GM18519 (cell line): Measurements from ENCODE around the gene AHRR.

Experiments used
- ATAC-seq: cut with Tn5 transposase; IDR thresholded peaks from one replicate; pipeline ENCODE4 v1.9.1; 2021; ENCODE audit warnings: mild to moderate bottlenecking, moderate library complexity; ENCODE audit not compliant: unreplicated experiment, low FRiP score

The AHRR gene

DNA sequence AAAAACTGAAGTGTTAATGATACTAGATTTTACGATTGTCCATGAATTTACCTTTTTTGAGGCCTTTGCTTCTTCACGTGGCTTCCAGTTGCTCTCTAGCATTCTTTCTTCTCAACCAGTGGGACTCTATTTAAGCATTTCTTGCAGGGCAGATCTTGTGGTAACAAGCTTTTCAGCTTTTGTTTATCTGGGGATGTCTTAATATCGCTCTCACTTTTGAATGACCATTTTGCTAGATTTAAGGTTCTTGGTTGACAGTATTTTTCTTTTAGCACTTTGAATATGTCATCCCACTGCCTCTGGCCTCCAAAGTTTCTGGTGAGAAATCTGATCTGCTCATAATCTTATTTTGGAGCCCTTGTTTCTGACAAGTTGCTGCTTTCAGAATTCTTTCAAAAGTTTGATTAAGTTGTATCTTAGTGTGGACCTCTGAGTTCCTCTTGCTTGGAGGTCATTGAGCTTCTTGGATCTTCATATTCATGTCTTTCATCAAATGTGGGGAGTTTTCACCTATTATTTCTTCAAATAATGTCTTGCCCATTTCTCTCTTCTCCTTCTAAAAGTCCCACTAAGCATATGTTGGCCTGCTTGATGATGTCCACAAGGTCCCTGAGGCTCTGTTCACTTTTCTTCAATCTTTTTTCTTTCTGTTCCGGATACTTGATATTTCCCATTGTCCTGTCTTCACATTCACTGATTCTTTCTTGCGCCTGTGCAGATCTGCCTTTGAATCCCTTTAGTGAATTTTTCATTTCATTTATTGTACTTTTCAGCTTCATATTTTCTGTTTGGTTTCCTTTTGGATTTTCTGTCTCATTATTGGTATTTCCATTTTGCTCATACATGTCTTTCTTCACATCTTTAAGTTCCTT is 130.3 kb downstream of the AHRR start:
- ATAC-seq = no peak

DNA sequence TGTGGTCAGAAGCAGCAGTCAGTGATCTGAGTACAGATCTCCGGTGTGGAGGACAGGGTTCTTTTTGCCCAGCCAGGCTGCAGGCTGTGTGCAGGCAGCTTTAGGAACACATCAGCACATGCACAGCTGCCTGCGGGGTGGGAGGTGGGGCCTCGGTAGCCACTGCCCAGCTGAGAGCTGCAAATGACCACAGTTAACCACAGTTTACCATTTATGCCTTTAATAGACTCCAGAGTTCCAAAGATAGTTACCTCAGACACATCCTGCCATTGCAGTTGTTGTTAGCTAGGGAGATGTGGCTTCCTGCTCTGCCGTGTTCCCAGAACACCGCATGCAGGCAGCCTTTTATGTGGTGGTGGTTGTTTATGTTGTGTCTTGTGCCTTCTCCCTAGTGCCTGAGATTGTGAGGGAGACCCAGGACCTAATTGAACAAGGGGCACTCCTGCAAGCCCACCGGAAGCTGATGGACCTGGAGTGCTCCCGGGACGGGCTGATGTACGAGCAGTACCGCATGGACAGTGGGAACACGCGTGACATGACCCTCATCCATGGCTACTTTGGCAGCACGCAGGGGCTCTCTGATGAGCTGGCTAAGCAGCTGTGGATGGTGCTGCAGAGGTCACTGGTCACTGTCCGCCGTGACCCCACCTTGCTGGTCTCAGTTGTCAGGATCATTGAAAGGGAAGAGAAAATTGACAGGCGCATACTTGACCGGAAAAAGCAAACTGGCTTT is 131.6 kb downstream of the AHRR start:
- no peak for ATAC-seq

DNA sequence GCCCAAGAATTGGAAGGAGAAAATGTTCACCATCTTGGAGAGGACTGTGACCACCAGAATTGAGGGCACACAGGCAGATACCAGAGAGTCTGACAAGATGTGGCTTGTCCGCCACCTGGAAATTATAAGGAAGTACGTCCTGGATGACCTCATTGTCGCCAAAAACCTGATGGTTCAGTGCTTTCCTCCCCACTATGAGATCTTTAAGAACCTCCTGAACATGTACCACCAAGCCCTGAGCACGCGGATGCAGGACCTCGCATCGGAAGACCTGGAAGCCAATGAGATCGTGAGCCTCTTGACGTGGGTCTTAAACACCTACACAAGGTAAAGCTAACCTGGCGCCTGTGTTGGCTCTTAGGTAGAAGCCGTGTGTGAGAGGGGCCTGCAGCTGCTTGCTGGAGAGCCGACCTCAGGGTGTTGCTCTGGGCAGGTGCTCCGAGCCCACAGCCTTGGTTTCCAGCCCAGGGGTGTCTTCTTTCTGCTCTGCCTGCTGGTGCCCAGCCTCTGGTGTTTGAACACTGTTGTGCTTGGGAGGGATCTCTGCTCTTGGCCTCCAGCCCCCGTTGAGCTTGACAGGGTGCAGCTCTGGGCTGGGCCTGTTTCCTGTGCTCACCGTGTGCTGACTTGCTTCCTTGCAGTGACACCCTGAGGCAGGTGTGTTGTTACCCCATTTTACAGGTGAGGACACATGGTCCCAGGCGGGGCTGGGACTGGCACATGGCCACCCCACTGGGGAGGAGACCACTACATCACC is 132.4 kb downstream of the AHRR start:
- ATAC-seq = no peak

- ATAC-seq = no peak
Observed at GRCh38 chr5:454936-455335, 133.4 kb downstream of the AHRR start.

DNA sequence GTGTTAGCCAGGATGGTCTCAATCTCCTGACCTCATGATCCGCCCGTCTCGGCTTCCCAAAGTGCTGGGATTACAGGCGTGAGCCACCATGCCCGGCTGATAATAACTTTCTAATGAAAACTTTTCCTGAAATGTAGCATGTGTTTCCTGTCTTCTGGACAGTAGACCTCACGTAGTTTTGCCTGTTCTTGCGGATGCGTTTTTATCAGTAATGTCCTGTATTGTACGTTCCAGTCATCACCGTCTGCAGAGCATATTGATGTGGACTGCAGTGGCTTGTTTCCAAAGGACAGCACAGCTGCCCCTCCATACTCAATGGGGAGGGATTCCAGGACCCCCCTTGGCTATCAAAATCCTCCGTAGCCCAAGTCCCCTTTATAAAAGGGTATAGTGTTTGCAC is 134.3 kb downstream of the AHRR start:
- ATAC-seq = no peak

- no peak for ATAC-seq
Observed at GRCh38 chr5:456351-457194, 135.1 kb downstream of the AHRR start.

GRCh38 chr5:457195-457961 is 135.9 kb downstream of the AHRR start:
- no peak for ATAC-seq

- ATAC-seq = no peak
Observed at GRCh38 chr5:458547-459353, 137.2 kb downstream of the AHRR start.

- ATAC-seq = no peak
Observed at GRCh38 chr5:459562-460272, 138.2 kb downstream of the AHRR start.

GRCh38 chr5:460273-460625 is 138.7 kb downstream of the AHRR start:
- ATAC-seq = no peak

DNA sequence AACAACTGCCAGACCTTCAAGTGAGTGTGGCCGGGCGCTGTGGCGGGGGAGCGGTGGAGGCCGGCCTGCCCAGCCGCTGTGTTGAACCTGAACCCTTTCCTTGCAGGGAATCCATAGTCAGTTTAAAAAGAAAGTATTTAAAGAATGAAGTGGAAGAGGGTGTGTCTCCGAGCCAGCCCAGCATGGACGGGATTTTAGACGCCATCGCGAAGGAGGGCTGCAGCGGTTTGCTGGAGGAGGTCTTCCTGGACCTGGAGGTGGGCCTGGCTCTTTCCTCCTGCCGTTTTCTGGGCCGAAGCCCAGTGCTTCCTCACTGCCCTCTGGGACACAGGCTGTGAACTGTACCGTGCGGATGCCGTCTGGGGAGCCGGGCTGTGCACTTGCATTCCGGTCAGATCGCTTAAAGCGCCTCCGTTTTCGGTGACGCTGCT is 140.6 kb downstream of the AHRR start:
- no peak for ATAC-seq

GRCh38 chr5:463301-463700 is 141.8 kb downstream of the AHRR start:
- no peak for ATAC-seq

GRCh38 chr5:463952-464351 is 142.4 kb downstream of the AHRR start:
- no peak for ATAC-seq

DNA sequence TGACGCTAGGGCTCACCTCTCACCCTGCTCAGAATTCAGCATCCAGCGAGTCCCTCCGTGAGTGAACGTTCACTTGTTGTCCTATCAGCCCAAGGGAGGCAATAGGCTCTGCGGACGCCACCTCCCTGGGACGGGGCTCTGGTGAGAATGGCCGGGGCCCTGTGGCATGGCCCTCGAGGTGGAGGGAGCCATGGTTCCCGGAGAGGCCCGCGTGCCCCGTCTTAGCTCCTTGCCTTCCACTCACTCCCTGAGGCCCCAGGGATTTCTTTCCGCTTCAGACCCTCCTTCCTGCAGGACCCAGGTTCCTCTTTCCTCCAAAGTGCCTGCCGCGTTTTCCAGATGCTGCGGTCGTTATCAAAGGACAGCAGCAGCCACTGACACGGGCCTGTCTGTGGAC is 142.9 kb downstream of the AHRR start:
- no peak for ATAC-seq

- no peak for ATAC-seq
Observed at GRCh38 chr5:464843-465590, 143.5 kb downstream of the AHRR start.

- ATAC-seq = no peak
Observed at GRCh38 chr5:465591-466403, 144.3 kb downstream of the AHRR start.
